ENCODE data around the gene AAR2.

AAR2 gene

GRCh38 chr20:36264426-36265246 is 28.4 kb downstream of the AAR2 start:
- no peaks in the 10 kb centered on the region for H3K27me3 Mint-ChIP-seq
- no peaks in the 10 kb centered on the region for H3K9me3 Mint-ChIP-seq
- no peak overlapping the region for H3K27ac Mint-ChIP-seq
- H3K4me3 Mint-ChIP-seq = no peak overlapping the region
- no peaks in the 10 kb centered on the region for H3K36me3 Mint-ChIP-seq
- H3K4me1 Mint-ChIP-seq = no peaks in the 10 kb centered on the region

- H3K4me3 Mint-ChIP-seq = no peak overlapping the region
- H3K36me3 Mint-ChIP-seq = no peaks in the 10 kb centered on the region
- H3K27me3 Mint-ChIP-seq = no peaks in the 10 kb centered on the region
- no peaks in the 10 kb centered on the region for H3K9me3 Mint-ChIP-seq
- H3K27ac Mint-ChIP-seq = no peak overlapping the region
- no peaks in the 10 kb centered on the region for H3K4me1 Mint-ChIP-seq
Observed at GRCh38 chr20:36266189-36266588, 29.9 kb downstream of the AAR2 start.

- no peaks in the 10 kb centered on the region for H3K9me3 Mint-ChIP-seq
- no peaks in the 10 kb centered on the region for H3K4me1 Mint-ChIP-seq
- no peaks in the 10 kb centered on the region for H3K36me3 Mint-ChIP-seq
- H3K27me3 Mint-ChIP-seq = no peaks in the 10 kb centered on the region
- H3K27ac Mint-ChIP-seq = no peak overlapping the region
- H3K4me3 Mint-ChIP-seq = no peak overlapping the region
Observed at GRCh38 chr20:36267605-36268381, 31.5 kb downstream of the AAR2 start.

GRCh38 chr20:36268440-36269342 is 32.4 kb downstream of the AAR2 start:
- H3K36me3 Mint-ChIP-seq = no peaks in the 10 kb centered on the region
- H3K4me1 Mint-ChIP-seq = no peaks in the 10 kb centered on the region
- no peak overlapping the region for H3K4me3 Mint-ChIP-seq
- H3K27ac Mint-ChIP-seq = no peak overlapping the region
- H3K9me3 Mint-ChIP-seq = no peaks in the 10 kb centered on the region
- no peaks in the 10 kb centered on the region for H3K27me3 Mint-ChIP-seq

GRCh38 chr20:36269507-36269906 is 33.2 kb downstream of the AAR2 start:
- H3K4me3 Mint-ChIP-seq = no peak overlapping the region
- no peaks in the 10 kb centered on the region for H3K36me3 Mint-ChIP-seq
- H3K27me3 Mint-ChIP-seq = no peaks in the 10 kb centered on the region
- no peaks in the 10 kb centered on the region for H3K4me1 Mint-ChIP-seq
- no peaks in the 10 kb centered on the region for H3K9me3 Mint-ChIP-seq
- no peak overlapping the region for H3K27ac Mint-ChIP-seq

GRCh38 chr20:36270744-36271638 is 34.7 kb downstream of the AAR2 start:
- Mint-ChIP-seq H3K4me3 (no peak overlapping the region), H3K27ac (no peak overlapping the region), H3K36me3 (no peaks in the 10 kb centered on the region), H3K4me1 (no peaks in the 10 kb centered on the region), H3K9me3 (no peaks in the 10 kb centered on the region), H3K27me3 (no peaks in the 10 kb centered on the region)

GRCh38 chr20:36271639-36272546 is 35.6 kb downstream of the AAR2 start:
- no peaks in the 10 kb centered on the region for H3K27me3 Mint-ChIP-seq
- no peak overlapping the region for H3K4me3 Mint-ChIP-seq
- H3K9me3 Mint-ChIP-seq = no peaks in the 10 kb centered on the region
- H3K27ac Mint-ChIP-seq = no peak overlapping the region
- no peaks in the 10 kb centered on the region for H3K36me3 Mint-ChIP-seq
- H3K4me1 Mint-ChIP-seq = no peaks in the 10 kb centered on the region

- H3K27me3 Mint-ChIP-seq = peaks cover under 1% of the 10 kb centered on the region
- H3K4me3 Mint-ChIP-seq = no peak overlapping the region
- no peak overlapping the region for H3K27ac Mint-ChIP-seq
- no peaks in the 10 kb centered on the region for H3K4me1 Mint-ChIP-seq
- H3K36me3 Mint-ChIP-seq = no peaks in the 10 kb centered on the region
- H3K9me3 Mint-ChIP-seq = no peaks in the 10 kb centered on the region
Observed at GRCh38 chr20:36272547-36273220, 36.4 kb downstream of the AAR2 start.

GRCh38 chr20:36273414-36274180 is 37.3 kb downstream of the AAR2 start:
- H3K4me3 Mint-ChIP-seq = no peak overlapping the region
- H3K27me3 Mint-ChIP-seq = peaks cover 4% of the 10 kb centered on the region
- no peaks in the 10 kb centered on the region for H3K9me3 Mint-ChIP-seq

GRCh38 chr20:36274181-36274841 is 38.0 kb downstream of the AAR2 start:
- Mint-ChIP-seq H3K27me3 (peaks cover 4% of the 10 kb centered on the region), H3K27ac (no peak overlapping the region), H3K4me3 (no peak overlapping the region), H3K9me3 (no peaks in the 10 kb centered on the region), H3K36me3 (no peaks in the 10 kb centered on the region), H3K4me1 (no peaks in the 10 kb centered on the region)

More at GRCh38 chr20:36273414-36274180, 37.3 kb downstream of the AAR2 start:
- H3K27ac Mint-ChIP-seq = no peak overlapping the region
- no peaks in the 10 kb centered on the region for H3K4me1 Mint-ChIP-seq
- H3K36me3 Mint-ChIP-seq = no peaks in the 10 kb centered on the region

- Mint-ChIP-seq H3K4me3 (no peak overlapping the region), H3K4me1 (no peaks in the 10 kb centered on the region), H3K9me3 (no peaks in the 10 kb centered on the region), H3K27me3 (peaks cover 4% of the 10 kb centered on the region), H3K36me3 (no peaks in the 10 kb centered on the region), H3K27ac (no peak overlapping the region)
Observed at GRCh38 chr20:36275011-36275410, 38.7 kb downstream of the AAR2 start.

- no peaks in the 10 kb centered on the region for H3K4me1 Mint-ChIP-seq
- peaks cover 4% of the 10 kb centered on the region for H3K27me3 Mint-ChIP-seq
- H3K27ac Mint-ChIP-seq = peak overlapping the region; percentile 86
- H3K36me3 Mint-ChIP-seq = no peaks in the 10 kb centered on the region
- no peak overlapping the region for H3K4me3 Mint-ChIP-seq
- H3K9me3 Mint-ChIP-seq = no peaks in the 10 kb centered on the region
Observed at GRCh38 chr20:36275441-36276189, 39.3 kb downstream of the AAR2 start.
